ENCODE measurements around the gene CHST12. TPM values are rescaled to one million over a fixed set of nuclear protein-coding genes. Genes with fewer than 3 reads are reported as not detected.
"Not testable (repeated sequence)": the region's sequence is repeated elsewhere in the genome, so short reads cannot be mapped to it uniquely, and the experiment has no call there.

CHST12 gene
- total RNA-seq, 1 donor from 2014 or later = 16.7 TPM

- H3K27me3 Mint-ChIP-seq = no peaks in the 10 kb centered on the region
- no peaks in the 10 kb centered on the region for H3K9me3 Mint-ChIP-seq (ENCODE audit: low read depth)
- no peak for TF ChIP-seq CTCF (IDR thresholded peaks at IDR 0.05; ENCODE audit: unreplicated experiment)
- no peak overlapping the region for H3K27ac Mint-ChIP-seq
- no peak overlapping the region for H3K4me3 Mint-ChIP-seq (ENCODE audit: low read depth)
- peaks cover 19% of the 10 kb centered on the region for H3K4me1 Mint-ChIP-seq (ENCODE audit: low read depth)
- H3K36me3 Mint-ChIP-seq (ENCODE audit: insufficient read depth) = no peaks in the 10 kb centered on the region
- no peak for DNase-seq (ENCODE audit: low spot score, unreplicated experiment)
Measured at GRCh38 chr7:2416063-2416462, 12.7 kb downstream of the CHST12 start.

GRCh38 chr7:2416650-2417049, 13.2 kb downstream of the CHST12 start:
- H3K9me3 Mint-ChIP-seq (ENCODE audit: low read depth) = no peaks in the 10 kb centered on the region
- no peak for TF ChIP-seq CTCF (IDR thresholded peaks at IDR 0.05; ENCODE audit: unreplicated experiment)
- H3K27me3 Mint-ChIP-seq = no peaks in the 10 kb centered on the region
- H3K4me1 Mint-ChIP-seq (ENCODE audit: low read depth) = peaks cover 18% of the 10 kb centered on the region
- no peaks in the 10 kb centered on the region for H3K36me3 Mint-ChIP-seq (ENCODE audit: insufficient read depth)
- no peak overlapping the region for H3K4me3 Mint-ChIP-seq (ENCODE audit: low read depth)
- H3K27ac Mint-ChIP-seq = no peak overlapping the region
- DNase-seq (ENCODE audit: low spot score, unreplicated experiment) = no peak

GRCh38 chr7:2417178-2417577, 13.8 kb downstream of the CHST12 start:
- H3K4me3 Mint-ChIP-seq (ENCODE audit: low read depth); H3K9me3 Mint-ChIP-seq (ENCODE audit: low read depth); H3K27me3 Mint-ChIP-seq; H3K36me3 Mint-ChIP-seq (ENCODE audit: insufficient read depth); DNase-seq (ENCODE audit: low spot score, unreplicated experiment); H3K27ac Mint-ChIP-seq: not testable (repeated sequence)
- peaks cover 13% of the 10 kb centered on the region for H3K4me1 Mint-ChIP-seq (ENCODE audit: low read depth)

- no peak for DNase-seq (ENCODE audit: low spot score, unreplicated experiment)
- no peak for TF ChIP-seq CTCF (IDR thresholded peaks at IDR 0.05; ENCODE audit: unreplicated experiment)
- Mint-ChIP-seq H3K27me3 (no peaks in the 10 kb centered on the region), H3K9me3 (ENCODE audit: low read depth) (no peaks in the 10 kb centered on the region), H3K4me3 (ENCODE audit: low read depth) (no peak overlapping the region), H3K36me3 (ENCODE audit: insufficient read depth) (no peaks in the 10 kb centered on the region), H3K4me1 (ENCODE audit: low read depth) (peaks cover 4% of the 10 kb centered on the region), H3K27ac (no peak overlapping the region)
Measured at GRCh38 chr7:2417981-2418481, 14.6 kb downstream of the CHST12 start.

GRCh38 chr7:2420216-2420933, 17.0 kb downstream of the CHST12 start:
- Mint-ChIP-seq H3K9me3 (ENCODE audit: low read depth) (no peaks in the 10 kb centered on the region), H3K27me3 (no peaks in the 10 kb centered on the region), H3K27ac (no peak overlapping the region), H3K36me3 (ENCODE audit: insufficient read depth) (no peaks in the 10 kb centered on the region), H3K4me3 (ENCODE audit: low read depth) (no peak overlapping the region), H3K4me1 (ENCODE audit: low read depth) (peaks cover 1% of the 10 kb centered on the region)
- DNase-seq (ENCODE audit: low spot score, unreplicated experiment) = no peak
- TF ChIP-seq CTCF (IDR thresholded peaks at IDR 0.05; ENCODE audit: unreplicated experiment) = no peak

- Mint-ChIP-seq H3K9me3 (ENCODE audit: low read depth) (no peaks in the 10 kb centered on the region), H3K27ac (no peak overlapping the region), H3K36me3 (ENCODE audit: insufficient read depth) (no peaks in the 10 kb centered on the region), H3K4me3 (ENCODE audit: low read depth) (no peak overlapping the region), H3K4me1 (ENCODE audit: low read depth) (peaks cover 7% of the 10 kb centered on the region), H3K27me3 (no peaks in the 10 kb centered on the region)
- TF ChIP-seq CTCF (IDR thresholded peaks at IDR 0.05; ENCODE audit: unreplicated experiment) = no peak
- DNase-seq (ENCODE audit: low spot score, unreplicated experiment) = no peak
Measured at GRCh38 chr7:2421943-2422310, 18.5 kb downstream of the CHST12 start.

All from progenitor cell of endocrine pancreas (in vitro differentiated cells).